Adipose tissue (tissue), 3 donors: ENCODE data around the gene SH2B3. TPM values are rescaled to one million over a fixed set of nuclear protein-coding genes. Genes with fewer than 3 reads are reported as not detected.

Experiments
- H3K27ac ChIP-seq: one replicate; pipeline ENCODE4 v1.5.1; 2013; ENCODE audit warnings: low read depth, low read length
- WGBS, 3 donors: extraction: QIAGEN DNeasy Blood & Tissue Kit; methylation state at CpG; one replicate each; pipeline ENCODE4 v1.1.7; 2013; 5-methylcytosine and 5-hydroxymethylcytosine counted together
- polyA plus RNA-seq, 3 donors: library from polyadenylated mRNA; stranded (reverse); fragments of 200-250 nt; gene quantifications; one replicate each; pipeline ENCODE4 v1.2.3, GENCODE V29; 2013
- donor health status: healthy with polysubstance abuse.
- donor health status: Bipolar disorder and iron deficiency.
- donor health status: healthy.

The SH2B3 gene
- polyA plus RNA-seq, 3 donors, result 3.6 to 15.9 (median 14.7) TPM

DNA sequence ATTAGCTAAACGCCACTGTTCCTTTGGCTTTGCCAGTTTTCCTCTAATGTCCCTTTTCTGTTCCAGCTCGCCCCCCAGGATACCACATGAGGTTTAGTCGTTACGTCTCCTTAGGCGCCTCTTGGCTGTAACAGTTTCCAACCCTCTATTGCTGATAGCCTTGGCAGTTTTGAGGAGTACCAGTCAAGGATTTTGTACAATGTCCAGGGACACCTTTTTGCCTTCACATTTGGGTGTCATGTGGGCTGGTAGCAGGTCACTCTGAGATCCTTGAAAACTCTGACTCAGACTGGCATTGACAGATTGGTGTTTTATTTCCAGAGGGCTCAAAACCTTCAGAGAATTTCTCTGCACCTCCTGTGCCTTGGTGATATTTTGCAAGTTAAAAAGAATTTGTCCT is 14.1 kb downstream of the SH2B3 start:
- 87 to 89% (median 89%) methylated on average over 5 of the region's 5 CpGs for WGBS, 3 donors
- no peak overlapping the region for H3K27ac ChIP-seq

DNA sequence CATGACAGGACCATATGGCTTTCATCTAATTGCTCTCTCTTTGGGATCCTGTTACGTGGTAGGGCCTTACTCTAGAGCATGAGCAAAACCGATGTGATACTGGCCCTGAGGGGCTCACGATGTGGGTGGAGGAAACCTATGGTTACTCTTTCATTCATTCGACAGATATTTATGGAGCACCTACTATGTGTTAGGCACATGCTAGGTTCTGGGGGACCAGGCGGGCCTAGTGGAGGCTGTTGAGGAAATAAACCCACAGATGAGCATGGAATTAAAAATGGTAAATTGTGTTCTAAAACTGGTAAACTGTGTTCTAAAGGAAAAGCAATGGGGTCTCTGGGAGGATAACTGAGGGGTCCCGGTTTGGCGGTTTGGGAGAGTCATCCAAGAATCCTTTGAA is 14.8 kb downstream of the SH2B3 start:
- H3K27ac ChIP-seq, result no peak overlapping the region
- 84 to 88% (median 88%) methylated on average over 7 of the region's 7 CpGs for WGBS, 3 donors

DNA sequence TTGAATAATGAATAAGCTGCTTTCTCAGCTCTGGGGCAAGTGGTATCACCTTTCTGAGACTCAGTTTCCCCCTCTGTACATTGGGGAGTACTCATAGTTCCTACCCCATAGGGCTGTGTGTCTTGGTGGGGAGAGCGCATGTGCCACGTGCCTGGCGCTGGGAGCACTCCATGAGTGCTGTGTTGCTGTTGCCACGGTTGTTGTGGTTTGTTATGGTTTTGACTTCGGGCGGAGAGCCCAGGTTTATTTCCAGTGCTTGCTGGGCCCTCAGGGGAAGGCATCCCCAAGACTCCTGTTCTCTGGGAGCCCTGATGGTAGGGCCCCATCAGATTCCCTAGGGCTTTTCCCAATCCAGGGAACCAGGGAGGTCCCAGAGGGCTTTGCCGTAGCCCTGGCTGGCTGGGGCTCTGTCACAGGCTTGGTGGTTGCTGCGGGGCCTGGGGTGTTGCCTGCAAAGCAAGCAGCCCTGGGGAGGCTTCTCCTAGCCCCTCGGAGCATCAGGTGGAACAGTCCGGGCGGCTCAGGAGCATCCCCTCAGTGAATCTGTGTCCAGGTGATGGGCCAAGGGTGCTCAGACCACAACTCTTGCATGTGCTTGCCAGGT is 18.6 kb downstream of the SH2B3 start:
- no peak overlapping the region for H3K27ac ChIP-seq
- 76 to 90% (median 83%) methylated on average over 11 of the region's 11 CpGs for WGBS, 3 donors

DNA sequence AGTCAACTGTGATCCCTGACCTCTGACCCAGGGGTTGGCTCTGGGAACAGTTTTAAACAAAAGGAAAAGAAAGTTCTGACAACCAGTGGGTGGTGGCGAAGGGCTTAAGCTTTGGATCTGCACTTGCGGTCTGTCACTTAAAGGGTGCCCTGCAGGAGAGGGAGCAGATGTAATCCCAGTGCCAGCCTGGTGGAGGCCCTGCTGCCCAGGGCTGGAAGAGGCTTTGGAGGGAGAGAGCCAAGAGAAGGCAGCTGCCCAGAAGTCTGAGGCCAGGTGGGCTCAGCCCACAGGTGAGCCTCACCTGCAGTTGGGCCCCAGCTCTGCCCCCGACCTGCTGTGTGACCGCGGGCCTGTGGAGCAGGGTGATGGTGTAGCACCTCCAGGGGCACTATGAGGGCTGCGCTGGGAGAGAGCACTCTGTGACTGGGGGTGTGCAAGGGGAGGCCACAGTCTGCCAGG is 19.1 kb downstream of the SH2B3 start:
- 88 to 93% (median 93%) methylated on average over 6 of the region's 6 CpGs for WGBS, 3 donors
- H3K27ac ChIP-seq, result no peak overlapping the region

DNA sequence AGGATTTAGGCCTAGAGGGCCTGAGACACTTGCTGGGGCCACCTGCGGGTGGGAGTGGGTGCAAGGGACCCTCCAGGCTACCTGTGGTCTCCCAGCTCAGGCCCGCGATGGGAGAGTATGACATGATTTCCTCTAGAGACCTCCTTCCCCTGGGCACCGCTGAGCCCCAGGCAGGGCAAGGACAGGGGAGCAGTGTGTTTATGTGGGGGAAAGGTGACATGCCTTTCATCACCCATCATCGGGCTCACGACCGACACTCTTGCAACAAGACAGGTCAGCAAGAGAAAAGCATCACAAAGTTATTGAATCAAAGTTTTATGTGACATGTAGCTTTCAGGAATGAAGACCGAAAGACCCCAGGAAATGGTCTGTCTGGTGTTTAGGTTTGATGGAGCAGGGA is 19.9 kb downstream of the SH2B3 start:
- 37 to 86% (median 55%) methylated on average over 8 of the region's 8 CpGs for WGBS, 3 donors
- H3K27ac ChIP-seq, result no peak overlapping the region

- WGBS, 3 donors, result 70 to 88% (median 72%) methylated on average over 11 of the region's 11 CpGs
Observed at GRCh38 chr12:111426344-111427185, 20.8 kb downstream of the SH2B3 start.

DNA sequence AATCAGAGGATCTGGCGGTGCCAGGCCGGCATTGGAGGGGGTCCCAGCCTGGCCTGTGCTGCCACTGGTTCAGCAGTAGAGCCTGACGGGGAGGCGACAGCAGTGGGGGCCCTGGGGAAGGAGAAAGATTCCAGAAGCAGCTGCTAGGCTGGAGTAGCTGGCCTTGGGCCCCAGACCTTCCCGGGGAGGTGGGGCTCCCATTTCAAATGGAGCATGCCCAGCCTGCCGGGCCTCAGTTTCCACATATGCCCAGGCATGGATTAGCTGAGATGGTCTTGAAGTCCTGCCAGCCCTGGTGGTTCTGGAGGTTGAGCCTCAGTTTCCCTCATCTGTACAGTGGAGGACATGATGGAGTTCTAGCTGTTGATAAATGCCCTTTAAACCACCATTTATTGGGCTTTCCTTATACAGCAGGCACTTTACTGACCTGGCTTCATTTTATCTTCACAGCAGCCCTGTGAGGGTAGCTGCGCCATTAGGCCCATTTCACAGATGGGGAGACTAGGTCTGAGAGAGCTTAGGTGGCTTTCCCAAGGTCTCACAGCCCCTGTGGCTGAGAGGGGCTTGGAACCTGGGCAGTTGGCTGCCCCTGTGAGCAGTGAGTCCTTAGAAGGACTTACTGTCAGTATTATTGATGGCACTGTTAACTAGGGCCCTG is 21.8 kb downstream of the SH2B3 start:
- 78 to 96% (median 89%) methylated on average over 7 of the region's 7 CpGs for WGBS, 3 donors
- H3K27ac ChIP-seq, result no peak overlapping the region

More at GRCh38 chr12:111426344-111427185, 20.8 kb downstream of the SH2B3 start:
- no peak overlapping the region for H3K27ac ChIP-seq

GRCh38 chr12:111428081-111428727 is 22.5 kb downstream of the SH2B3 start:
- WGBS, 3 donors, result 72 to 84% (median 73%) methylated on average over 9 of the region's 9 CpGs
- no peak overlapping the region for H3K27ac ChIP-seq

- WGBS, 3 donors, result 30 to 80% (median 41%) methylated on average over 13 to 20 of the region's 21 CpGs
- no peak overlapping the region for H3K27ac ChIP-seq
Observed at GRCh38 chr12:111428728-111429175, 23.0 kb downstream of the SH2B3 start.

- H3K27ac ChIP-seq, result no peak overlapping the region
- WGBS, 3 donors, result 34 to 67% (median 36%) methylated on average over 21 of the region's 21 CpGs
Observed at GRCh38 chr12:111429828-111430432, 24.2 kb downstream of the SH2B3 start.

- H3K27ac ChIP-seq, result no peak overlapping the region
- WGBS, 3 donors, result 20 to 74% (median 23%) methylated on average over 16 to 17 of the region's 17 CpGs
Observed at GRCh38 chr12:111430433-111431353, 25.0 kb downstream of the SH2B3 start.

DNA sequence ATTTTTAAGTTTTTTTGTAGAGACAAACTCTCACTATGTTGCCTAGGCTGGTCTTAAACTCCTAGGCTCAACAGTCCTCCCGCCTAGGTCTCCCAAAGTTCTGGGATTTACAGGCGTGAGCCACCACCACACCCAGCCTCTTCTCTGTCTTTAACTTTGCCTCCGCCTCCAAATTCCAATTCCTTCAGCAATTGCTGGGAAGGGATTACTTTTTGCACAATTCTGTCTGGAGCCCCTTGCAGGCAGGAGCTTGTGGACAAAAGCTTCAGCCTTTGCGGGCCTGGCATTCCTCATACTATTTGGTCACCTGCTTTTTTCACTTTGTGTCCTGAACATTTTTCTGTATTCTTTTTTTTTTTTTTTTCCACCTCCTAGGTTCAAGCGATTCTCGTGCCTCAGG is 26.0 kb downstream of the SH2B3 start:
- whole genome bisulfite sequencing, 3 donors, result 75 to 81% (median 81%) methylated on average over 6 of the region's 6 CpGs
- H3K27ac ChIP-seq, result no peak overlapping the region

DNA sequence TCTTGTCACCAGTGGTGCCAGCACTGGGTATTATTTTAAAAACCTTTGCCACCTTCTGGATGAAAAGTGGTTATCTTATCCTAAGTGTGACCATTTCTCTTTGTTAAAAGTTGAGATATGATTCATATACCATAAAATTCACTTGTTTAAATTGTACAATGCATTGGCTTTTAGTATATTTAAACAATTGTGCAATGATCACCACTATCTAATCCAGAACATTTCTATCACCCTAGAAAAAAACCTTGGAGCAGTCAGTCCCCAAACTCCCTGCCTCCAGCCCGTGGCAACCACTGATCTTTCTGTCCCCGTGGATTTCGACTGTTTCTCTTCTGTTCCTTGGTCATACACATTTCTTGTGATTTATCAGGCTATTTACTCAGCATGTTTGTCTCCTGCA is 28.3 kb downstream of the SH2B3 start:
- WGBS, 3 donors, result 28 to 38% (median 35%) methylated on average over 3 of the region's 3 CpGs
- no peak overlapping the region for H3K27ac ChIP-seq

GRCh38 chr12:111434680-111435338 is 29.1 kb downstream of the SH2B3 start:
- WGBS, 3 donors, result 10 to 36% (median 11%) methylated on average over 18 of the region's 18 CpGs
- H3K27ac ChIP-seq, result peak overlapping the region; percentile 68

DNA sequence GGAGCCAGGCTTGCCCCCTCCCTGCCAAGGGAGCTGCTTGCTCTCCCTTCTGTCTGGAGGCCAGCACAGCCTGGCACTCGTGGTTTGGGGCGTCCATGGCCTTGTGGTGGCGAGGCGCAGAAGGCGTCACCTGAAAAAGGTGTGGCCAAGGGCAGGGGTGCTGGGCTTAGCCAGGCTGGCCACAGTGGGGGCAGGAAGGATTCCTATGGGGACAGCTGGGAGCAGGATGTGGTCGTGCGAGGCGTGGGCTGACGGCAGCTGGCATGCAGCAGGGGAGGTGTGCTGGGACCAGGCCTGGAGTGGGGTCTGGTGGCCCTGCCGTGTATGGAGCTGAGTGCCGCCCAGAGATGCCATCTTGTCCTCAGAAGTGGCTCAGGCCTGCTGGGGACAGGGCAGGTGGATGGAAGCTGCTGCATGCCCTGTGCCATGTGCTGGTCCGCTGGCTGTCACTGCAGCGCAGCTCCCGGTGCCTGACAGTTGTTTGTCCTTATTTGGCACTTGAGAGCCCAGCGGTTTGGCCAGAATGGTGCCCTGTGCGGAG is 30.0 kb downstream of the SH2B3 start:
- H3K27ac ChIP-seq, result no peak overlapping the region
- WGBS, 3 donors, result 50 to 78% (median 58%) methylated on average over 16 of the region's 16 CpGs

DNA sequence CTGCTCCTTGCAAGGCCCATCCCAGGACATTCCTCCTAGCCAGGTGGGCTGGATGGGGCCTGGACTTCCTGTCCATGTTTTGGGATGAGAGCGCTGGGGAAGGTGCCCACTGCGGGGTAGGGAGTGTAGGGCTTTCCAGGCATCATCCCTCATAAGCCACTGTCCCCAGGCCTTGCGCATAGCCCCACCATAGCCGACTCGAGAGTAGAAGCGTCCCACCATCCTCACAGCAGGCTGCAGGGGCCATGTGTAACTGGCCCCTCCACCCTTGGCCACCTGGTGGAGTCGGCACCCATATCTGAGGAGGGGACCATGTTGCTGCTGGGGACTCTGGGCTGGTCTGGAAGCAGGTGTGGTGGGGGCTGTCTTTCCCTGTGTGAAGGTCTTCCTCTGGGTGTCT is 30.5 kb downstream of the SH2B3 start:
- WGBS, 3 donors, result 81 to 84% (median 82%) methylated on average over 7 of the region's 7 CpGs
- no peak overlapping the region for H3K27ac ChIP-seq

DNA sequence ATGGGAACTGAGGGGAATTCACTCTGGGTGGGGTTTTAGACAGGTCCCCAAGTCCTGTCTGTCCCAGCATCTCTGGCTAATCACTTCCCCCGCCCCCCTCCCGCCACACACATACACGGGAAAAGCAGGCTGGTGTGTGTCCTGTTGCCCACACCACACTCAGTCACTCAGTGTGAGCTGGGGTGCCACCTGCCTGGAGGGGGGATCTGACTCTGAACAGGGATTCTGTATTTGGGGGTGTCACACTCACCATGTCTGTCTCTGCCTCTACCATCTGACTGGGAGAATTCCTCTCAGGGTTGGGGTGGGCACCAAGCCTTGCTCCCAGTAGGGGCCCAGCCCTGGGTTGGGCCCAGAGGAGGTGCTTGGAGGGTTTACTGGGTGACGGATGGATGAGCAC is 31.1 kb downstream of the SH2B3 start:
- WGBS, 3 donors, result 63 to 73% (median 71%) methylated on average over 4 of the region's 4 CpGs
- no peak overlapping the region for H3K27ac ChIP-seq
